Vagina (tissue), 2 donors: ENCODE measurements around the gene TAF3.

Source experiments
- CTCF ChIP-seq, 3 experiments: fragments of 450-650 bp in 2 of 3; fragments of 200-600 bp in 1 of 3; sonication (generic) in 1 of 3; IDR thresholded peaks; one replicate each; pipeline ENCODE4 v1.5.1; 2017 to 2019; ENCODE audit warnings: antibody characterized with exemption in 3 of 3, mild to moderate bottlenecking in 2 of 3, moderate library complexity in 2 of 3
- POLR2A ChIP-seq, 2 donors: fragments of 450-650 bp; IDR thresholded peaks; one replicate each; pipeline ENCODE4 v1.6.1; 2017; ENCODE audit warnings: antibody characterized with exemption in 2 of 2, mild to moderate bottlenecking in 2 of 2, moderate library complexity in 2 of 2

- TF ChIP-seq CTCF (IDR thresholded peaks at IDR 0.05) (no peak), POLR2A (IDR thresholded peaks at IDR 0.05) (no peak)
Measured at GRCh38 chr10:7802606-7803005, 15.7 kb upstream of the TAF3 start.
